Activated naive CD8-positive, alpha-beta T cell treated with anti-CD3 and anti-CD28 coated beads, Interleukin-2, amount 10 ng/mL, durations not matched to agents 7 days and 5 days (primary cell): Measurements from ENCODE around the gene DDX1. TPM values are rescaled to one million over a fixed set of nuclear protein-coding genes. Genes with fewer than 3 reads are reported as not detected.

Experiments used
- ATAC-seq: fragments of 150-1000 bp; cut with Tn5 transposase; one replicate; pipeline ENCODE4 v1.10.0; 2021; ENCODE audit warnings: low read depth, moderate library complexity
- POLR2A ChIA-PET: fragments of 350-600 bp; sonication (Branson Sonifier 250); formaldehyde crosslinking; loops from one replicate; lab custom pipeline; 2021; ENCODE audit warnings: antibody characterized with exemption; lab: Charles Lee
- DNase-seq: peaks from one replicate; pipeline ENCODE4 v3.0.0; 2021
- H3K27ac Mint-ChIP-seq: one replicate; pipeline ENCODE4 v1.8.0; 2022; ENCODE audit warnings: mild to moderate bottlenecking, mixed read lengths
- H3K27me3 Mint-ChIP-seq: one replicate; pipeline ENCODE4 v1.8.0; 2022; ENCODE audit warnings: mild to moderate bottlenecking, moderate library complexity, mixed read lengths
- H3K36me3 Mint-ChIP-seq: one replicate; pipeline ENCODE4 v1.8.0; 2021; ENCODE audit warnings: mild to moderate bottlenecking, mixed read lengths
- H3K4me1 Mint-ChIP-seq: one replicate; pipeline ENCODE4 v1.8.0; 2021; ENCODE audit warnings: mixed read lengths
- H3K4me3 Mint-ChIP-seq: one replicate; pipeline ENCODE4 v1.8.0; 2022; ENCODE audit warnings: mild to moderate bottlenecking, moderate library complexity, mixed read lengths
- H3K9me3 Mint-ChIP-seq: one replicate; pipeline ENCODE4 v1.8.0; 2021; ENCODE audit warnings: mixed read lengths
- total RNA-seq, 2 experiments: library from RNA; stranded (reverse); gene quantifications; one replicate each; pipeline ENCODE4 v1.2.3, GENCODE V29; 2021

Gene DDX1
- total RNA-seq, 2 experiments from 2014 or later: 55.9 to 59.1 TPM

DNA sequence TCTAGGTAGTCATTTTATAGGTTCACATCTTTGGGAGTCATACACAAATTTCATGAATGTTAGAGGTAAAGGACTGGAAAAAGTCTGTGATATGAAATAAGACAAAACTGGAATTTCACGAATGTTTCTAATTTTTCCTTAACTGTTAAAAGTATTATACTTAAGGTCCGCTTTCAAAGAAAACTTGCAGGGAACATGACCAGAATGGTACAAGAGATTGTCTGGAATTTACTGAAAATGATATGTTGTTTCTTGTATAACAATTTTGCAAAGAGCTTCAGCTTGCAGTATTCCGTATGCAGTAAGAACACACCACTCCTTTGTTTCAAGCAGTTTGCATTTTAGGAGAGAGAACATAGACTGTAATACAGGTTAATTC is 1.6 kb downstream of the DDX1 start:
- no peak for ATAC-seq
- POLR2A ChIA-PET: interaction anchor here (1.4 kb wide), 1 partner anchor 32 kb away, joined by 4 read pairs; the partner anchor contains the start of gene NBAS
- H3K36me3 Mint-ChIP-seq: peaks cover 20% of the 10 kb centered on the region

DNA sequence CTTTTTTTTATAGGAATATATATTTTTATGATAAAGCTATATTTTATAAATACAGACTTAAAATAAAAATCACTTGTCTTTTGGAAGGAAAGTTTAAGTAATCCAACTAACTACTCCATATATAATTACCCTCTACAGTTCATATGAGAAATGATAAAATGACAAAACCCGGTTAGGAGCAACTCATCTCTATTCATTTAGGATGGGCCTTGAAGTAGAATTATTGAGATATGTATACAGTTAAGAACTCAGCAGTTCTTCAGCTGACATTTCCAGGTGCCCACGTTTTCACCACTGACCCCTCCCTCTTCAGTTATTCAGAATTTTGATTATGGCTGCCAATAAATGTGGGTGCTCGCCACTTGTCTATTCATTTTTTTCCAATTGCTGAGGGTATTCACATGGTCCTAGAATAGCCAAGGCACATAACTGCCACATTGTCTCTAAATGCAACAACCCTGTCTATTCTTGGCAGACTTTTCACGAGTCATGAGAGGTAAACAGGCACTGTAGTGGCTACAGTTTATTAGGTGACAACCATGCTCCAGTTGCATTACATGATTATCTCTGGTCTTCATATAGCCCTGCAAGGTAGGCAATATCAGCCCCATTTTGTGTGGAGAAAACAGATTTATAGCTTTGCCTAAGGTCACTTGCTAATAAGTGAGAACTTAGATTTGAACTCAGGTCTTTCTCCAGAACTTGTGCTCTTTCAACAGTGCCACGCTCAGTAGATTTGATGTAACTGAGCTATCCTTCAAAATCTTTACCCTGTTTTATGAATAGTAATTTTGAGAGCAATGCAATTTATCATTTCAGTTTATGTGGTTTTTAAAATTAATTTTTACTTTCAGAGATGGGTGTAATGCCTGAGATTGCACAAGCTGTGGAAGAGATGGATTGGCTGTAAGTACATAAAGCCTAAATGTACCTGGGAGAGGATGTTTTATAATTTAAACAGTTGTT is 2.9 kb downstream of the DDX1 start:
- peaks cover 20% of the 10 kb centered on the region for H3K36me3 Mint-ChIP-seq
- ATAC-seq (no peak), DNase-seq (no peak)
- H3K9me3 Mint-ChIP-seq: no peaks in the 10 kb centered on the region
- H3K4me3 Mint-ChIP-seq: no peak overlapping the region
- H3K27me3 Mint-ChIP-seq: no peaks in the 10 kb centered on the region
- H3K4me1 Mint-ChIP-seq: peaks cover 28% of the 10 kb centered on the region
- POLR2A ChIA-PET: no interaction called here
- H3K27ac Mint-ChIP-seq: no peak overlapping the region

More for the DNA sequence above, 1.6 kb downstream of the DDX1 start:
- peaks cover 28% of the 10 kb centered on the region for H3K4me1 Mint-ChIP-seq
- H3K27me3 Mint-ChIP-seq: no peaks in the 10 kb centered on the region
- DNase-seq: no peak
- no peaks in the 10 kb centered on the region for H3K9me3 Mint-ChIP-seq
- H3K4me3 Mint-ChIP-seq: peak overlapping the region; percentile 84
- no peak overlapping the region for H3K27ac Mint-ChIP-seq

DNA sequence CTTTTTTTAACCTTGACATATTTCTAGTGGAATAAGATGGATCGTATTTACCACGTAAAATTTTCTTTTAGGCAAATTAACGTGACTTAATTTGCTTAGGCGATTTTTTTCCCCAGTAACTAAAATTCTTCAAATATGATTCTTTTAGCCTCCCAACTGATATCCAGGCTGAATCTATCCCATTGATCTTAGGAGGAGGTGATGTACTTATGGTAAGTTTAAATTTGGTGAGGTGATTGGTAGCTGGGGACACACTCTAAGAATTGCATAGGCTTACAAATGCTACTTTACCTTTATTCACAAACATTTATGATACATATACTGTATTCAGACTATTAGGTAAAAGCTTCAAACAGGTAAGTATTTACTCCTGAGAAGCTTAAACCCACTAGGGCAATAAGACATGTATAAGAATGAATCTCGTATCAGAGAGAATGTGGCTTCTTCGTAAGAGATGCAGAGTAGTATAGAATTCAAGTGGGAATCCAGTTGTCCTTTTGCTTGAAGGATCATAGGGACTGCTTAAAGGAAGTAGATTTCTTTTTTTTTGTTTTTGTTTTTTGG is 3.8 kb downstream of the DDX1 start:
- DNase-seq (no peak), ATAC-seq (no peak)
- POLR2A ChIA-PET: no interaction called here
- H3K4me1 Mint-ChIP-seq: peaks cover 28% of the 10 kb centered on the region
- no peaks in the 10 kb centered on the region for H3K27me3 Mint-ChIP-seq
- H3K36me3 Mint-ChIP-seq: peaks cover 20% of the 10 kb centered on the region
- no peak overlapping the region for H3K27ac Mint-ChIP-seq
- H3K9me3 Mint-ChIP-seq: no peaks in the 10 kb centered on the region
- H3K4me3 Mint-ChIP-seq: no peak overlapping the region

DNA sequence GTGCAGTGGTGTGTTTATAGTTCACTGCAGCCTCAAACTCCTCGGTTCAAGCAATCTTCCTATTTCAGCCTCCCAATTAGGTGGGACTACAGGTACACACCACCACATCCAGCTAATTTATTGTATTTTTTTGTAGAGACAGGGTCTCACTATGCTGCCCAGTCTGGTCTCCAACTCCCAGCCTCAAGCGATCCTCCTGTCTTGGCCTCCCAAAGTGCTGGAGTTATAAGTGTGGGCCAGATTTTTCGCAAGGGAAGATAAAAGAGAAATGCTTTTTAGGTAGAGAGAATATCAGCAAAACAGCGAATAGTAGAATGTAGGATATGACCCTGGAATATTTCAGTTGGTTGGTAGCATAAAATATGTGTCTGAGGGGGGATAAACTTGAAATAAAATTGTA is 4.3 kb downstream of the DDX1 start:
- H3K9me3 Mint-ChIP-seq: no peaks in the 10 kb centered on the region
- H3K36me3 Mint-ChIP-seq: peaks cover 22% of the 10 kb centered on the region
- POLR2A ChIA-PET: no interaction called here
- no peak overlapping the region for H3K4me3 Mint-ChIP-seq
- H3K27ac Mint-ChIP-seq: no peak overlapping the region
- peaks cover 28% of the 10 kb centered on the region for H3K4me1 Mint-ChIP-seq
- ATAC-seq (no peak), DNase-seq (no peak)
- no peaks in the 10 kb centered on the region for H3K27me3 Mint-ChIP-seq

DNA sequence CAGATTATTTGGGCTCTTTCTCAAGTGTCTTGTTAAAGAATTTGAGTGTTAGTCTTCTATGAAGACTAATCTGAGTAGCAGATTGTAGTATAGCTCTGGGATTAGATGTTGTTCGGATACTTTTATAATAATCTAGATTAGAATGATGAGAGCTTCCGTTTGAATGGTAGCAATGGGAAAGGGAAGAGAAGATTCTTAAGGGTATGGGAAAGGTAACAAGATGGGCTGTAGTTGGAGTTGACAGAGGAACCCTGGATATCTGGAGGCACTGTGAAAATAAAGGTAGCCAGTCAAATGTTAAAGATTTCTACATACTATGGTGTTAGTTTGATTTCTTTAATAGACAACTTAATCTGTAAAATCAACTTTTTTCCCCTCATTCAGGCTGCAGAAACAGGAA is 4.7 kb downstream of the DDX1 start:
- POLR2A ChIA-PET: no interaction called here
- no peak for DNase-seq
- Mint-ChIP-seq H3K9me3 (no peaks in the 10 kb centered on the region), H3K36me3 (peaks cover 25% of the 10 kb centered on the region), H3K4me1 (peaks cover 24% of the 10 kb centered on the region), H3K4me3 (no peak overlapping the region), H3K27ac (no peak overlapping the region), H3K27me3 (no peaks in the 10 kb centered on the region)
- no peak for ATAC-seq

DNA sequence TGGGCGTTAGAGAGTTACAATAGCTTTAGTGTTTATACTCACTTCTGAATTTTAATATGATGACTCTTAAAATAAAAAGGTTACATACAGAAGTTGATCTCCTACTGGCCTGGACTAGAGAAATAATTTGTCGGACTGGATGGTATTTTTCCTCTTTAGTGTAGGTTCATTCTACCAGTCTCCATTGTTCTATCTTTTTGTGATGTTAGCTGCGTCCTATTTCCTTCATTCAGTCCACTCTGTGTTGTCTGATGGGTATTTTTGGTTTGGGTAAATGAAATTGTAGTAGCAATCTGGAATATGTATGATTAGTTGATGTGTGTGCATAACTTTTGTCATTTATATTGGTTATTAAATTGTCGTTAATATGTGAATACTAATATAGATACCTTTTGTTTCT is 5.3 kb downstream of the DDX1 start:
- ATAC-seq: no peak
- H3K27ac Mint-ChIP-seq: no peak overlapping the region

DNA sequence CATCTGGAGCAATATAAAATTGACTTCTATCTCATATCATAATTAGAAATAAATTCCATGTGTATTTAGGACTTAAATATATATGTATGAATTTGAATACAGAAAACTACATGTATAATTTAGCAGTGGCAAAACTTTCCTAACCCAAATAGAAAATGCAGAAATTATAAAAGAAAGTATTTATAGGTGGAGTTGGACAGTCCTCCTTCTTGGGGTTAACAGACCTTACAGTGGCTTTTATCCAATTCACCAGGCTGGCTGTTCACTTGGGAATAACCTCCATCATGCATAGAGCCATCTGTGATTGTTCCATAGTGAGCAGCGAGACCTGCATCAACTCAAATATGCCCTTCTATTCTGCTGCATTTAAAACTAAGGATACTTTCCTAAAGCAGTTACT is 8.3 kb downstream of the DDX1 start:
- no peak overlapping the region for H3K4me3 Mint-ChIP-seq
- POLR2A ChIA-PET: no interaction called here
- no peak for ATAC-seq

More for the DNA sequence above, 5.3 kb downstream of the DDX1 start:
- POLR2A ChIA-PET: no interaction called here
- Mint-ChIP-seq H3K27me3 (no peaks in the 10 kb centered on the region), H3K36me3 (peaks cover 25% of the 10 kb centered on the region), H3K9me3 (no peaks in the 10 kb centered on the region), H3K4me1 (peaks cover 22% of the 10 kb centered on the region), H3K4me3 (no peak overlapping the region)
- no peak for DNase-seq

DNA sequence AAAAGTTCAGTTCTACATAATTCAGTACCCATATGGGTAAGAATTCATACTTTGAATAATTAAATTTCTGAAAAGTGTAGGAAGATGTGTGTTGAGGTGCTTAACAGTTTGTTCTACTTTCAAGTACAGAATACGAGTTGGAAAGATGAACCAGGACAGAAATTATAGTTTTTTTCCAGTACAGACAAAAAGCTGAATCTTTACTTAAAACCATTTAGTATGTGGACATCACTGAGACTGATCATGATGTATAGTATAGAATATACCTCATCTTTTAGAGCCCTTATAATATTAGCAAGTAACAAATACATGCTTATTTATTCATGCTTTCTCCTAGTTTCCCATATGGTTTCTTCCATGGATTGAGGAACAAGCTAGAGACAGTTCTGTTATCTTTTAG is 10.0 kb downstream of the DDX1 start:
- peaks cover 32% of the 10 kb centered on the region for H3K36me3 Mint-ChIP-seq
- H3K27ac Mint-ChIP-seq: no peak overlapping the region

More for the DNA sequence above, 8.3 kb downstream of the DDX1 start:
- Mint-ChIP-seq H3K27me3 (no peaks in the 10 kb centered on the region), H3K4me1 (peaks cover 17% of the 10 kb centered on the region), H3K27ac (no peak overlapping the region), H3K9me3 (no peaks in the 10 kb centered on the region), H3K36me3 (peaks cover 35% of the 10 kb centered on the region)
- DNase-seq: no peak

DNA sequence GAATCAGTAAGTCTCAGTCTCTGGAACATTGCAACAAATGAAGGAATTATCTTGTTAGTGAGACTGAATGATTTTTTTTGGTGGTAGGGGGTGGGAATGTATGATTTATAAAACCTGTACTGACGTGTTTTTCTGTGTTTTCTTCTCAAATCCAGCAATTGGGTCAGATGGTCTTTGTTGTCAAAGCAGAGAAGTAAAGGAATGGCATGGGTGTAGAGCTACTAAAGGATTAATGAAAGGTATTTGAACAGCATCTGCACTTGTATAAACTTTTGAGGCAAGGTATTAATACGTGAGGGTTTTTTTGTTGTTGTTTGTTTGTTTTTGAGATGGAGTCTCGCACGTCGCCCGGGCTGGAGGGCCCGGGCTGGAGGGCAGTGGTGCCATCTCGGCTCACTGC is 10.7 kb downstream of the DDX1 start:
- Mint-ChIP-seq H3K4me3 (no peak overlapping the region), H3K27me3 (no peaks in the 10 kb centered on the region), H3K27ac (no peak overlapping the region), H3K36me3 (peaks cover 33% of the 10 kb centered on the region), H3K4me1 (peaks cover 8% of the 10 kb centered on the region), H3K9me3 (no peaks in the 10 kb centered on the region)
- DNase-seq: no peak
- POLR2A ChIA-PET: no interaction called here
- no peak for ATAC-seq

More for the DNA sequence above, 10.0 kb downstream of the DDX1 start:
- H3K4me1 Mint-ChIP-seq: peaks cover 8% of the 10 kb centered on the region
- ATAC-seq (no peak), DNase-seq (no peak)
- POLR2A ChIA-PET: no interaction called here
- no peaks in the 10 kb centered on the region for H3K27me3 Mint-ChIP-seq
- H3K9me3 Mint-ChIP-seq: no peaks in the 10 kb centered on the region
- H3K4me3 Mint-ChIP-seq: no peak overlapping the region

DNA sequence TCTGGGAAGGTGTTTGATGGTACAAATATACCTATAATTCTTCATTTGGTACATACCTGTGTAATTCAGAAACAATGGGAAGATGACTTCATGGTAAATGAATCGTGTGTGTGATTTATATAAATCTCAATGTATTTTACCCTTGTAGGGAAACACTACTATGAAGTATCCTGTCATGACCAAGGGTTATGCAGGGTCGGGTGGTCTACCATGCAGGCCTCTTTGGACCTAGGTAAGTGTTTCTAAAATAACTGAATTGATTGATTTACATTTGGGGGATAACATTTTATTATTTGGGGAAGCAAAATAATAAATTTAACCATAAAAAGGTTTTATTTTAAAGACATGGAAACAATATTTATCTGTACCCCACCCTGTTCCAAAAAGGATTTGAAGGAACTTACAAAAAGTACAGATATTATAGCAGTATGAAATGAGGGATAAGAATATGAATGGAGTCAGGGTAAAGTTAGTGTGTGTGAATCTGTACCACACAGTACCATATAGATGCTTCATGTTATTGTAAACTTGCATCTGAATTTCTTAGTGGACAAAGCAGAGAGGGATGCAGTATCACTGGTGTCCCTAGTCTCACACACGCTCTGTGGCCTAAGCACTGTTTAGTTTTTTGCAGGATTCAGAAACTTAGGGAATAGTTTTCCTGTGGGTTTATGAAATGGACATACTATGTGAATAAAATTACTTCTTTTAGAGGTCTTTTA is 11.5 kb downstream of the DDX1 start:
- no peak overlapping the region for H3K27ac Mint-ChIP-seq
- peaks cover 39% of the 10 kb centered on the region for H3K36me3 Mint-ChIP-seq
- POLR2A ChIA-PET: no interaction called here

DNA sequence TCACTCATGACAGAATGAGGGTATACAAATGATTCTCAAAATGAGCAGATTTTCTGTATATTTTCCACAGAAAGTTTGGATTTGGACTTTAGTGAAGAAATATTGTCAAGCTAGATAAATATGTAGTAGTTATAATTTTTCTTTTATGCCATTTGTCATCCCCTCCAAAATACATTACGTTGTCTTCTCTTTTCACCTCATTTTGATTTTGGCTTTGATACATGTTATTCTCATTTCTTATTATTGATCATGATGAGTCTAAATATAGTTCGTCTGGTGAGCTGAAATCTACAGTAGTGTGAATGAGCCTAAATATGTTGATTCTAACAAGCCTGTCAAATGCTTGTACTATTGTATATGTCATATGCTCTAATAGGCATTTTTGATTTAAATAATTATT is 12.3 kb downstream of the DDX1 start:
- Mint-ChIP-seq H3K27me3 (no peaks in the 10 kb centered on the region), H3K9me3 (no peaks in the 10 kb centered on the region), H3K4me3 (no peak overlapping the region), H3K36me3 (peaks cover 39% of the 10 kb centered on the region), H3K4me1 (peaks cover 6% of the 10 kb centered on the region), H3K27ac (no peak overlapping the region)
- DNase-seq: no peak
- POLR2A ChIA-PET: no interaction called here
- no peak for ATAC-seq

More for the DNA sequence above, 11.5 kb downstream of the DDX1 start:
- H3K4me3 Mint-ChIP-seq: no peak overlapping the region
- no peaks in the 10 kb centered on the region for H3K27me3 Mint-ChIP-seq
- peaks cover 8% of the 10 kb centered on the region for H3K4me1 Mint-ChIP-seq
- H3K9me3 Mint-ChIP-seq: no peaks in the 10 kb centered on the region
- ATAC-seq (no peak), DNase-seq (no peak)

DNA sequence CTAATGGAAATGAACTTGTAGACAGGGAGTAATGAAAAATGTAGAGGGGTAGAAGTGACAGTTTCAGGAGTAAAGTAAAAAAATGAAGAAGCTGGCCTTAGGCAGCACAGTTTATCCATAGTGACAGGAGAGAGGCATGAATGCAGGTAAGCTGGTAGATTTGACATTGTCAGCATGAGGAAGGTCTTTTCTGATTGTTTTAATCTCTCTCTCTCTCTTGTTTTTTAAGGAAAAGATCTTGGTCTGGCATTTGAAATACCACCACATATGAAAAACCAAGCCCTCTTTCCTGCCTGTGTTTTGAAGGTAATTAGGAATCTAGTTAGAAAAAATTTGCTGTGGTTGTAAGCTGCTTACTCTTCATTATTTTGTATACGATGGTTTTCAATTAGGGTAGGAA is 14.1 kb downstream of the DDX1 start:
- no peak overlapping the region for H3K4me3 Mint-ChIP-seq
- no peaks in the 10 kb centered on the region for H3K27me3 Mint-ChIP-seq
- H3K9me3 Mint-ChIP-seq: no peaks in the 10 kb centered on the region
- H3K36me3 Mint-ChIP-seq: peaks cover 48% of the 10 kb centered on the region
- H3K27ac Mint-ChIP-seq: no peak overlapping the region
- no peak for DNase-seq
- ATAC-seq: no peak
- H3K4me1 Mint-ChIP-seq: peaks cover 6% of the 10 kb centered on the region
- POLR2A ChIA-PET: no interaction called here
